GM12872 (cell line): ENCODE results near the gene ACTRT2.

Experiments used
- CTCF ChIP-seq: IDR thresholded peaks from 3 replicates; pipeline ENCODE4 v1.5.1; 2011; ENCODE audit warnings: low read depth, mild to moderate bottlenecking, low read length, moderate library complexity; ENCODE audit not compliant: insufficient read depth

The ACTRT2 gene

DNA sequence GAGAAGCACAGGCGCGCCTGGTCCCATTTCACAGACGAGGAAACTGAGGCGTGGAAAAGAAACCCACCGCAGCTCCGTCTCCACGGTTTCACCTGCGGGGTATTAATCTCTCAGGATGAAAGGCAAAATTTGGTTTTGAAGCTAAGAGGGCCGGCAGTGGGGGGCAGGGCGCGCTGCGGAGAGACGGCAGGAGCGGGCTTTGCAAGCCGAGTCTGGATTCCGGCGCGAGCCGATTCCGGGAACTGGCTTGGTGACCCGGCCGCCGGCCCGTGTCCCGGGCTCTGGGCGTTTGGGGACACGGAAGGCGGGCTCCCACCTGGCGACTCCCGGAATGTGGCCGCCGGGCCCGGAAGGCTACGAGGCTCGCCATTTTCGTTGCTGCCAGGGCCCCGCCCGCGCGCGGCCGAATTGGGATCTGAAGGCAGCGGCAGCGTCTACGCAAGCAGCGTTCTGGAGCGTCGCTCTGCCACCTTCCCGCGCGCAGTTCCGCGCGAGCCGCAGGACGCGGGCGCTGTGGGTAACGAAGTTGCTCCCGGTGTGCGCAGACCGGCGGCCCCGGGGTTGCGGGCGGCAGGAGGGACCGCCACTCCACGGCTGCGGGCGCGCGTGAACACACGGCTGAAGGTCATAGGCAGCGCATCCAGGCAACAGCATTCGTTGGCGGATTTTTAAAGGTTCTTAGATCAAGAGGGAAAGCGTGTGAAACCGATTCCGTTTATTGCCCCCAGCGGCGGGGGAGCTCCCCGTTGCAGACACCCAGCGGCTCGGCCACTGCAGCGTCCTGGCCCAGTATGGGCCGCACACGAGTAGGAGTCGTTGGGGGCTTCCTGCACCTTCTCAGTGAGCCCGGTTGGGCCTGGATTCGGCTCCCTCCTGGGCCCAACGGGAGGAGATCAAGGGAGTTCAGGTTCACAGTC is 42.4 kb downstream of the ACTRT2 start:
- no peak for TF ChIP-seq CTCF

GRCh38 chr1:3064296-3064850 is 43.1 kb downstream of the ACTRT2 start:
- TF ChIP-seq CTCF = no peak

DNA sequence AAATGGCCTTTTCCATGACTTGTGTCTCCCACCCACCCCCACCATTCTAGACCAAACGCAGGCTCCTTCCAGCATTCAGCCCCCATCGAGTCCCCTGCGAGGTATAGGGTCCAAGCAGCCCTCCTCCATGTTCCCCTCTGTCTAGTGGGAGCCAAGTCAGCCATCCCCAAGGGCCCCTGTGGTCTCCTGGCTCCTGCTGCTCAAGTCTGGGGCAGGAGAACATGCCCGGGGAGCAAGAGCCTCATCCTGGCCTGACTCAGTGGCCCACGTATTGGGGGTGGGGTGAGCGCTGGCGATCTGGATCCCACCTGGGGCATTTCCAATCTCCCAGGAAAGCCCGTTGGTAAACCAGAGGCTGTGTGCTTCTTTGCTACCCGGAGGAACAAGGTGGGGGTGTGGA is 43.6 kb downstream of the ACTRT2 start:
- no peak for TF ChIP-seq CTCF

GRCh38 chr1:3065396-3065795 is 44.1 kb downstream of the ACTRT2 start:
- TF ChIP-seq CTCF = no peak

GRCh38 chr1:3065797-3066196 is 44.5 kb downstream of the ACTRT2 start:
- no peak for TF ChIP-seq CTCF

DNA sequence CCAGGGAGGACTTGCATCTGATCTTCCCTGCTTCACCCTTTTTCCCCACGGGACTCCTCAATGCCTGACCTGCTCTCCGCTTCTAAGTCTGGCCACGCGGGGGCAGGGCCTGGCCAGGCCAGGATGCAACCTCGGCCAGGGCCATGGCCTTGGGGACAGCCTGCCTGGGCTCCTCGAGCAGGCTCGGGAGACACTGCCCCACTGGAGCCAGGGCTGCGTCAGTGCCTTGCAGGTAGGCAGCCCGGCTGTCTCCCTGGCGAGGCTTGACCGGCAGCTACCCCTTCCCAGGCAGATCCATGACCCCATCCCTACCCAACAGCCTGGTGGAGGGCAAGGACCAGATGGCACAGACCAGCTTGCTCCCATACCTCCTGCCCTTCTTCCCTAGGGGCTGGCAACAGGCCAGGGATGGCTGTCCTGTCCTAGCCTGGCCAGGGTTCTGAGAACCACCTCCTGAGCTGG is 45.0 kb downstream of the ACTRT2 start:
- no peak for TF ChIP-seq CTCF

DNA sequence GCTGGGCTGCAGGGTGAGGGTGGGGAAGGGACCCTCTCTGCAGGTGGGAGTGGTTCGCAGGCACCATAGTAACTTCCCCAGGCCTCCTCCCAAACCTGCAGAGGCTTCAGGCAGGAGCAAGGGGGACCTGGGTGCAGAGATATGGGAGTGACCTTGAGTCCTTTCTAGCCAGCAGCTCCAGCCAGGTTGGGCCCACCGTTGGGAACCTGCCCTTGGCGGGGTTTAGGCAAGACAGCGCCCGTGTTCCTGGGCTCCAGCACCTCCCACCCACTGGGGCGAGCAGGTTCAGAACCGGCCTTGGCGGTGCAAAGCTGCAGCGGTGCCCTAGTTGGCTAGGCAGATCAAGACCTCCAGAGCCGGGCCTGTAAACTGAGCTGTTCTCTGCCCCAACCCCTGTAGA is 45.6 kb downstream of the ACTRT2 start:
- TF ChIP-seq CTCF = no peak
